WTC11 (cell line): ENCODE results near the gene CDK8.

Experiments used
- FOXP1 ChIP-seq: sonication (generic); formaldehyde crosslinking; IDR thresholded peaks from 2 replicates; pipeline ENCODE4 v1.8.0; 2022; ENCODE audit warnings: missing genetic modification reagents, mild to moderate bottlenecking, moderate library complexity, borderline replicate concordance
- SMAD3 ChIP-seq: sonication (generic); formaldehyde crosslinking; IDR thresholded peaks from 2 replicates; pipeline ENCODE4 v1.8.0; 2022; ENCODE audit warnings: missing genetic modification reagents, mild to moderate bottlenecking, borderline replicate concordance
- ZNF121 ChIP-seq: sonication (generic); formaldehyde crosslinking; IDR thresholded peaks from 2 replicates; pipeline ENCODE4 v1.8.0; 2023; ENCODE audit warnings: missing genetic modification reagents
- ZNF232 ChIP-seq: sonication (generic); formaldehyde crosslinking; IDR thresholded peaks from 2 replicates; pipeline ENCODE4 v1.8.0; 2022; ENCODE audit warnings: mild to moderate bottlenecking, missing genetic modification reagents
- ZNF416 ChIP-seq: fragments of 250-450 bp; sonication (Bioruptor Pico); IDR thresholded peaks from 2 replicates; pipeline ENCODE4 v1.9.0; 2021; ENCODE audit warnings: mild to moderate bottlenecking, inconsistent platforms
- ZNF671 ChIP-seq: fragments of 250-450 bp; sonication (Bioruptor Pico); IDR thresholded peaks from 2 replicates; pipeline ENCODE4 v1.8.0; 2021; ENCODE audit warnings: mild to moderate bottlenecking
- TF ChIP-seq, protein P1 (sequence below): fragments of 200-600 bp; IDR thresholded peaks from 2 replicates; pipeline ENCODE4 v1.8.0; 2022; ENCODE audit warnings: antibody characterized with exemption
- TF ChIP-seq, protein P2 (sequence below): sonication (generic); formaldehyde crosslinking; IDR thresholded peaks from 2 replicates; pipeline ENCODE4 v1.8.0; 2022; ENCODE audit warnings: mild to moderate bottlenecking, missing genetic modification reagents
- TF ChIP-seq, protein P3 (sequence below): sonication (generic); formaldehyde crosslinking; IDR thresholded peaks from 2 replicates; pipeline ENCODE4 v1.8.1; 2023; ENCODE audit warnings: mild to moderate bottlenecking, moderate library complexity, missing genetic modification reagents
- TF ChIP-seq, protein P4 (sequence below): sonication (generic); formaldehyde crosslinking; IDR thresholded peaks from 2 replicates; pipeline ENCODE4 v1.8.1; 2022; ENCODE audit warnings: low read depth, missing genetic modification reagents, borderline replicate concordance
- TF ChIP-seq, protein P5 (sequence below): sonication (generic); formaldehyde crosslinking; IDR thresholded peaks from 2 replicates; pipeline ENCODE4 v1.8.0; 2022; ENCODE audit warnings: mild to moderate bottlenecking, missing genetic modification reagents
- TF ChIP-seq, protein P6 (sequence below): sonication (generic); formaldehyde crosslinking; IDR thresholded peaks from 2 replicates; pipeline ENCODE4 v1.8.0; 2022; ENCODE audit warnings: missing genetic modification reagents

DNA sequence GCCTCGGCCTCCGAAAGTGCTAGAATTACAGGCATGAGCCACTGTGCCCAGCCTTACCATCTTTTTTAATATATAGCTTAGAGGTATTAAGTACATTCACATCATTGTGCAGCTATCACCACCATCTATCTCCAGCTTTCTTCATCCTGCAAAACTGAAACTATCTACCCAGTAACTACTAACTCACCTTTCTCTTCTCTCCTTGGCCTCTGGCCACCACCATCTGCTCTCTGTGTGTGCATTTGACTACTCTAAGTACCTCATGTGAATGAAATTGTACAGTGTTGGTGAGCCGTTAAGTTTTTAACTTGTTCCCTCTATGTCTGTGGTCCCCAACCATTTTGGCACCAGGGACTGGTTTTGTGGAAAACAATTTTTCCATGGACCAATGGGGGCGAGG is 56.1 kb downstream of the CDK8 start:
- no peak for TF ChIP-seq SMAD3 (CRISPR knock-in tag)
- TF ChIP-seq ZNF416 (CRISPR knock-in tag) = no peak
- TF ChIP-seq FOXP1 (CRISPR knock-in tag) = no peak
- TF ChIP-seq, protein P1, sequence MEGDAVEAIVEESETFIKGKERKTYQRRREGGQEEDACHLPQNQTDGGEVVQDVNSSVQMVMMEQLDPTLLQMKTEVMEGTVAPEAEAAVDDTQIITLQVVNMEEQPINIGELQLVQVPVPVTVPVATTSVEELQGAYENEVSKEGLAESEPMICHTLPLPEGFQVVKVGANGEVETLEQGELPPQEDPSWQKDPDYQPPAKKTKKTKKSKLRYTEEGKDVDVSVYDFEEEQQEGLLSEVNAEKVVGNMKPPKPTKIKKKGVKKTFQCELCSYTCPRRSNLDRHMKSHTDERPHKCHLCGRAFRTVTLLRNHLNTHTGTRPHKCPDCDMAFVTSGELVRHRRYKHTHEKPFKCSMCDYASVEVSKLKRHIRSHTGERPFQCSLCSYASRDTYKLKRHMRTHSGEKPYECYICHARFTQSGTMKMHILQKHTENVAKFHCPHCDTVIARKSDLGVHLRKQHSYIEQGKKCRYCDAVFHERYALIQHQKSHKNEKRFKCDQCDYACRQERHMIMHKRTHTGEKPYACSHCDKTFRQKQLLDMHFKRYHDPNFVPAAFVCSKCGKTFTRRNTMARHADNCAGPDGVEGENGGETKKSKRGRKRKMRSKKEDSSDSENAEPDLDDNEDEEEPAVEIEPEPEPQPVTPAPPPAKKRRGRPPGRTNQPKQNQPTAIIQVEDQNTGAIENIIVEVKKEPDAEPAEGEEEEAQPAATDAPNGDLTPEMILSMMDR = no peak
- TF ChIP-seq ZNF232 (CRISPR knock-in tag) = no peak
- TF ChIP-seq, protein P2, sequence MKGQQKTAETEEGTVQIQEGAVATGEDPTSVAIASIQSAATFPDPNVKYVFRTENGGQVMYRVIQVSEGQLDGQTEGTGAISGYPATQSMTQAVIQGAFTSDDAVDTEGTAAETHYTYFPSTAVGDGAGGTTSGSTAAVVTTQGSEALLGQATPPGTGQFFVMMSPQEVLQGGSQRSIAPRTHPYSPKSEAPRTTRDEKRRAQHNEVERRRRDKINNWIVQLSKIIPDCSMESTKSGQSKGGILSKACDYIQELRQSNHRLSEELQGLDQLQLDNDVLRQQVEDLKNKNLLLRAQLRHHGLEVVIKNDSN (CRISPR knock-in tag) = no peak
- TF ChIP-seq, protein P3, sequence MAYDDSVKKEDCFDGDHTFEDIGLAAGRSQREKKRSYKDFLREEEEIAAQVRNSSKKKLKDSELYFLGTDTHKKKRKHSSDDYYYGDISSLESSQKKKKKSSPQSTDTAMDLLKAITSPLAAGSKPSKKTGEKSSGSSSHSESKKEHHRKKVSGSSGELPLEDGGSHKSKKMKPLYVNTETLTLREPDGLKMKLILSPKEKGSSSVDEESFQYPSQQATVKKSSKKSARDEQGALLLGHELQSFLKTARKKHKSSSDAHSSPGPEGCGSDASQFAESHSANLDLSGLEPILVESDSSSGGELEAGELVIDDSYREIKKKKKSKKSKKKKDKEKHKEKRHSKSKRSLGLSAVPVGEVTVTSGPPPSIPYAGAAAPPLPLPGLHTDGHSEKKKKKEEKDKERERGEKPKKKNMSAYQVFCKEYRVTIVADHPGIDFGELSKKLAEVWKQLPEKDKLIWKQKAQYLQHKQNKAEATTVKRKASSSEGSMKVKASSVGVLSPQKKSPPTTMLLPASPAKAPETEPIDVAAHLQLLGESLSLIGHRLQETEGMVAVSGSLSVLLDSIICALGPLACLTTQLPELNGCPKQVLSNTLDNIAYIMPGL (CRISPR knock-in tag) = no peak
- TF ChIP-seq, protein P4, sequence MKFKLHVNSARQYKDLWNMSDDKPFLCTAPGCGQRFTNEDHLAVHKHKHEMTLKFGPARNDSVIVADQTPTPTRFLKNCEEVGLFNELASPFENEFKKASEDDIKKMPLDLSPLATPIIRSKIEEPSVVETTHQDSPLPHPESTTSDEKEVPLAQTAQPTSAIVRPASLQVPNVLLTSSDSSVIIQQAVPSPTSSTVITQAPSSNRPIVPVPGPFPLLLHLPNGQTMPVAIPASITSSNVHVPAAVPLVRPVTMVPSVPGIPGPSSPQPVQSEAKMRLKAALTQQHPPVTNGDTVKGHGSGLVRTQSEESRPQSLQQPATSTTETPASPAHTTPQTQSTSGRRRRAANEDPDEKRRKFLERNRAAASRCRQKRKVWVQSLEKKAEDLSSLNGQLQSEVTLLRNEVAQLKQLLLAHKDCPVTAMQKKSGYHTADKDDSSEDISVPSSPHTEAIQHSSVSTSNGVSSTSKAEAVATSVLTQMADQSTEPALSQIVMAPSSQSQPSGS (CRISPR knock-in tag) = no peak
- TF ChIP-seq, protein P5, sequence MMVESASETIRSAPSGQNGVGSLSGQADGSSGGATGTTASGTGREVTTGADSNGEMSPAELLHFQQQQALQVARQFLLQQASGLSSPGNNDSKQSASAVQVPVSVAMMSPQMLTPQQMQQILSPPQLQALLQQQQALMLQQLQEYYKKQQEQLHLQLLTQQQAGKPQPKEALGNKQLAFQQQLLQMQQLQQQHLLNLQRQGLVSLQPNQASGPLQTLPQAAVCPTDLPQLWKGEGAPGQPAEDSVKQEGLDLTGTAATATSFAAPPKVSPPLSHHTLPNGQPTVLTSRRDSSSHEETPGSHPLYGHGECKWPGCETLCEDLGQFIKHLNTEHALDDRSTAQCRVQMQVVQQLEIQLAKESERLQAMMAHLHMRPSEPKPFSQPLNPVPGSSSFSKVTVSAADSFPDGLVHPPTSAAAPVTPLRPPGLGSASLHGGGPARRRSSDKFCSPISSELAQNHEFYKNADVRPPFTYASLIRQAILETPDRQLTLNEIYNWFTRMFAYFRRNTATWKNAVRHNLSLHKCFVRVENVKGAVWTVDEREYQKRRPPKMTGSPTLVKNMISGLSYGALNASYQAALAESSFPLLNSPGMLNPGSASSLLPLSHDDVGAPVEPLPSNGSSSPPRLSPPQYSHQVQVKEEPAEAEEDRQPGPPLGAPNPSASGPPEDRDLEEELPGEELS (CRISPR knock-in tag) = no peak
- TF ChIP-seq ZNF121 = no peak
- TF ChIP-seq ZNF671 = no peak
- TF ChIP-seq, protein P6, sequence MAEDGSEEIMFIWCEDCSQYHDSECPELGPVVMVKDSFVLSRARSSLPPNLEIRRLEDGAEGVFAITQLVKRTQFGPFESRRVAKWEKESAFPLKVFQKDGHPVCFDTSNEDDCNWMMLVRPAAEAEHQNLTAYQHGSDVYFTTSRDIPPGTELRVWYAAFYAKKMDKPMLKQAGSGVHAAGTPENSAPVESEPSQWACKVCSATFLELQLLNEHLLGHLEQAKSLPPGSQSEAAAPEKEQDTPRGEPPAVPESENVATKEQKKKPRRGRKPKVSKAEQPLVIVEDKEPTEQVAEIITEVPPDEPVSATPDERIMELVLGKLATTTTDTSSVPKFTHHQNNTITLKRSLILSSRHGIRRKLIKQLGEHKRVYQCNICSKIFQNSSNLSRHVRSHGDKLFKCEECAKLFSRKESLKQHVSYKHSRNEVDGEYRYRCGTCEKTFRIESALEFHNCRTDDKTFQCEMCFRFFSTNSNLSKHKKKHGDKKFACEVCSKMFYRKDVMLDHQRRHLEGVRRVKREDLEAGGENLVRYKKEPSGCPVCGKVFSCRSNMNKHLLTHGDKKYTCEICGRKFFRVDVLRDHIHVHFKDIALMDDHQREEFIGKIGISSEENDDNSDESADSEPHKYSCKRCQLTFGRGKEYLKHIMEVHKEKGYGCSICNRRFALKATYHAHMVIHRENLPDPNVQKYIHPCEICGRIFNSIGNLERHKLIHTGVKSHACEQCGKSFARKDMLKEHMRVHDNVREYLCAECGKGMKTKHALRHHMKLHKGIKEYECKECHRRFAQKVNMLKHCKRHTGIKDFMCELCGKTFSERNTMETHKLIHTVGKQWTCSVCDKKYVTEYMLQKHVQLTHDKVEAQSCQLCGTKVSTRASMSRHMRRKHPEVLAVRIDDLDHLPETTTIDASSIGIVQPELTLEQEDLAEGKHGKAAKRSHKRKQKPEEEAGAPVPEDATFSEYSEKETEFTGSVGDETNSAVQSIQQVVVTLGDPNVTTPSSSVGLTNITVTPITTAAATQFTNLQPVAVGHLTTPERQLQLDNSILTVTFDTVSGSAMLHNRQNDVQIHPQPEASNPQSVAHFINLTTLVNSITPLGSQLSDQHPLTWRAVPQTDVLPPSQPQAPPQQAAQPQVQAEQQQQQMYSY (CRISPR knock-in tag) = no peak
